ENCODE results near the gene KLF13. TPM values are rescaled to one million over a fixed set of nuclear protein-coding genes. Genes with fewer than 3 reads are reported as not detected.

Gene KLF13
- total RNA-seq, 1 experiment from 2014 or later: 60.1 TPM

- no peak overlapping the region for H3K4me2 ChIP-seq (ENCODE audit: low read length)
- POLR2A ChIA-PET: no interaction called here
- no peaks in the 10 kb centered on the region for H3K36me3 ChIP-seq (ENCODE audit: control insufficient read depth in 1 of 2, insufficient read depth in 2 of 2, low read length in 2 of 2)
- H2AFZ ChIP-seq (ENCODE audit: low read depth, low read length, poor library complexity, severe bottlenecking): no peak overlapping the region
- H3K4me3 ChIP-seq (replicated peaks in 1 of 2; ENCODE audit: low read depth in 1 of 2, low read length in 2 of 2): no peak overlapping the region
- CTCF ChIA-PET: no interaction called here
- H3K9ac ChIP-seq (ENCODE audit: low read length): no peak overlapping the region
- no peak for DNase-seq (ENCODE audit: low read depth, low spot score)
- H3K27ac ChIP-seq (ENCODE audit: low read depth, low read length): no peak overlapping the region
- H3K27me3 ChIP-seq (ENCODE audit: insufficient read depth, low read length): no peaks in the 10 kb centered on the region
- no peaks in the 10 kb centered on the region for H4K20me1 ChIP-seq (ENCODE audit: insufficient read depth)
- ATAC-seq: no peak
- no peak for TF ChIP-seq MAX (IDR thresholded peaks at IDR 0.05)
- TF ChIP-seq CEBPB (IDR thresholded peaks at IDR 0.05; ENCODE audit: low read depth): no peak
- no peak for TF ChIP-seq RAD21 (IDR thresholded peaks at IDR 0.05; ENCODE audit: low read depth)
- TF ChIP-seq, protein P1, sequence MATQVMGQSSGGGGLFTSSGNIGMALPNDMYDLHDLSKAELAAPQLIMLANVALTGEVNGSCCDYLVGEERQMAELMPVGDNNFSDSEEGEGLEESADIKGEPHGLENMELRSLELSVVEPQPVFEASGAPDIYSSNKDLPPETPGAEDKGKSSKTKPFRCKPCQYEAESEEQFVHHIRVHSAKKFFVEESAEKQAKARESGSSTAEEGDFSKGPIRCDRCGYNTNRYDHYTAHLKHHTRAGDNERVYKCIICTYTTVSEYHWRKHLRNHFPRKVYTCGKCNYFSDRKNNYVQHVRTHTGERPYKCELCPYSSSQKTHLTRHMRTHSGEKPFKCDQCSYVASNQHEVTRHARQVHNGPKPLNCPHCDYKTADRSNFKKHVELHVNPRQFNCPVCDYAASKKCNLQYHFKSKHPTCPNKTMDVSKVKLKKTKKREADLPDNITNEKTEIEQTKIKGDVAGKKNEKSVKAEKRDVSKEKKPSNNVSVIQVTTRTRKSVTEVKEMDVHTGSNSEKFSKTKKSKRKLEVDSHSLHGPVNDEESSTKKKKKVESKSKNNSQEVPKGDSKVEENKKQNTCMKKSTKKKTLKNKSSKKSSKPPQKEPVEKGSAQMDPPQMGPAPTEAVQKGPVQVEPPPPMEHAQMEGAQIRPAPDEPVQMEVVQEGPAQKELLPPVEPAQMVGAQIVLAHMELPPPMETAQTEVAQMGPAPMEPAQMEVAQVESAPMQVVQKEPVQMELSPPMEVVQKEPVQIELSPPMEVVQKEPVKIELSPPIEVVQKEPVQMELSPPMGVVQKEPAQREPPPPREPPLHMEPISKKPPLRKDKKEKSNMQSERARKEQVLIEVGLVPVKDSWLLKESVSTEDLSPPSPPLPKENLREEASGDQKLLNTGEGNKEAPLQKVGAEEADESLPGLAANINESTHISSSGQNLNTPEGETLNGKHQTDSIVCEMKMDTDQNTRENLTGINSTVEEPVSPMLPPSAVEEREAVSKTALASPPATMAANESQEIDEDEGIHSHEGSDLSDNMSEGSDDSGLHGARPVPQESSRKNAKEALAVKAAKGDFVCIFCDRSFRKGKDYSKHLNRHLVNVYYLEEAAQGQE (IDR thresholded peaks at IDR 0.05; ENCODE audit: low read depth): no peak
- TF ChIP-seq SP1 (IDR thresholded peaks at IDR 0.05; ENCODE audit: low read depth): no peak
- no peak for TF ChIP-seq EZH2 (IDR thresholded peaks at IDR 0.05)
- no peak for TF ChIP-seq CTCF (IDR thresholded peaks at IDR 0.05 in 2 of 3, conservative IDR thresholded peaks at IDR 0.05 in 1 of 3; ENCODE audit: borderline replicate concordance in 1 of 3, insufficient read depth in 1 of 3, low read depth in 2 of 3, low read length in 2 of 3)
- TF ChIP-seq SRF (IDR thresholded peaks at IDR 0.05; ENCODE audit: low read depth): no peak
- TF ChIP-seq, protein P2, sequence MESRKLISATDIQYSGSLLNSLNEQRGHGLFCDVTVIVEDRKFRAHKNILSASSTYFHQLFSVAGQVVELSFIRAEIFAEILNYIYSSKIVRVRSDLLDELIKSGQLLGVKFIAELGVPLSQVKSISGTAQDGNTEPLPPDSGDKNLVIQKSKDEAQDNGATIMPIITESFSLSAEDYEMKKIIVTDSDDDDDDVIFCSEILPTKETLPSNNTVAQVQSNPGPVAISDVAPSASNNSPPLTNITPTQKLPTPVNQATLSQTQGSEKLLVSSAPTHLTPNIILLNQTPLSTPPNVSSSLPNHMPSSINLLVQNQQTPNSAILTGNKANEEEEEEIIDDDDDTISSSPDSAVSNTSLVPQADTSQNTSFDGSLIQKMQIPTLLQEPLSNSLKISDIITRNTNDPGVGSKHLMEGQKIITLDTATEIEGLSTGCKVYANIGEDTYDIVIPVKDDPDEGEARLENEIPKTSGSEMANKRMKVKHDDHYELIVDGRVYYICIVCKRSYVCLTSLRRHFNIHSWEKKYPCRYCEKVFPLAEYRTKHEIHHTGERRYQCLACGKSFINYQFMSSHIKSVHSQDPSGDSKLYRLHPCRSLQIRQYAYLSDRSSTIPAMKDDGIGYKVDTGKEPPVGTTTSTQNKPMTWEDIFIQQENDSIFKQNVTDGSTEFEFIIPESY (IDR thresholded peaks at IDR 0.05; ENCODE audit: extremely low read depth, insufficient replicate concordance, low read length): no peak
- no peak for TF ChIP-seq SIN3A (IDR thresholded peaks at IDR 0.05; ENCODE audit: low read depth)
- no peak for TF ChIP-seq JUND (IDR thresholded peaks at IDR 0.05)
- peaks cover 25% of the 10 kb centered on the region in 2 experiments; a peak in 3 of 4 replicates for H3K4me1 ChIP-seq (ENCODE audit: control insufficient read depth in 1 of 2, insufficient read depth in 2 of 2, low read length in 2 of 2)
- intact Hi-C loops (cut with micrococcal nuclease): no loop called here
- H3K9me3 ChIP-seq (ENCODE audit: control insufficient read depth in 1 of 2, insufficient read depth in 1 of 2, low read depth in 1 of 2, low read length in 2 of 2): no peaks in the 10 kb centered on the region
- RAD21 ChIA-PET (ENCODE audit: low non-redundant PET in 1 of 2, low total read pairs in 2 of 2, uncharacterized antibody in 2 of 2, unreplicated experiment in 2 of 2): no interaction called here
- H3K79me2 ChIP-seq (ENCODE audit: insufficient read depth, low read length): no peaks in the 10 kb centered on the region
- no peaks in the 10 kb centered on the region for H3K9me2 ChIP-seq (ENCODE audit: insufficient read depth)
- BruUV-seq (replicated peaks): no TSS peak
Measured at GRCh38 chr15:31404345-31404744, 77.7 kb downstream of the KLF13 start.

Data from HCT116 (cell line).